HuH-7.5 (cell line): Measurements from ENCODE around the gene FLYWCH1.
A peak's percentile ranks its signal among the peaks of the same experiment; 100 is the strongest.
"Not testable (repeated sequence)": the region's sequence is repeated elsewhere in the genome, so short reads cannot be mapped to it uniquely, and the experiment has no call there.

Experiments
- DNase-seq: peaks from one replicate; pipeline ENCODE4 v3.0.0; 2011; ENCODE audit warnings: low spot score

FLYWCH1 gene

GRCh38 chr16:2900526-2901075, 11.1 kb upstream of the FLYWCH1 start:
- DNase-seq: no peak

GRCh38 chr16:2902337-2903130, 9.2 kb upstream of the FLYWCH1 start:
- DNase-seq: no peak

GRCh38 chr16:2904100-2904921, 7.4 kb upstream of the FLYWCH1 start:
- peak; percentile 76 for DNase-seq

GRCh38 chr16:2904922-2905240, 6.8 kb upstream of the FLYWCH1 start:
- DNase-seq: no peak

- DNase-seq: peak; percentile 92
Measured at GRCh38 chr16:2905241-2905987, 6.3 kb upstream of the FLYWCH1 start.

- DNase-seq: no peak
Measured at GRCh38 chr16:2905988-2906387, 5.7 kb upstream of the FLYWCH1 start.

- DNase-seq: not testable (repeated sequence)
Measured at GRCh38 chr16:2907084-2907753, 4.5 kb upstream of the FLYWCH1 start.

- DNase-seq: no peak
Measured at GRCh38 chr16:2910441-2910969, 1.2 kb upstream of the FLYWCH1 start.

- DNase-seq: peak; percentile 32
Measured at GRCh38 chr16:2912330-2913199, 834 bp downstream of the FLYWCH1 start.

GRCh38 chr16:2913603-2914002, 1.9 kb downstream of the FLYWCH1 start:
- no peak for DNase-seq

- no peak for DNase-seq
Measured at GRCh38 chr16:2914233-2914632, 2.5 kb downstream of the FLYWCH1 start.

GRCh38 chr16:2915196-2915929, 3.6 kb downstream of the FLYWCH1 start:
- DNase-seq: no peak

- DNase-seq: peak; percentile 51
Measured at GRCh38 chr16:2919511-2920255, 8.0 kb downstream of the FLYWCH1 start.

GRCh38 chr16:2923481-2923880, 11.8 kb downstream of the FLYWCH1 start:
- no peak for DNase-seq

- DNase-seq: no peak
Measured at GRCh38 chr16:2924901-2925755, 13.4 kb downstream of the FLYWCH1 start.

GRCh38 chr16:2925951-2926649, 14.4 kb downstream of the FLYWCH1 start:
- no peak for DNase-seq

- DNase-seq: no peak
Measured at GRCh38 chr16:2926650-2926999, 14.9 kb downstream of the FLYWCH1 start.
